ENCODE results near the gene MYBBP1A. TPM values are rescaled to one million over a fixed set of nuclear protein-coding genes. Genes with fewer than 3 reads are reported as not detected.

Gene MYBBP1A
- total RNA-seq, 1 experiment from 2014 or later = 130 TPM

GRCh38 chr17:4544135-4544950 is 10.8 kb downstream of the MYBBP1A start:
- no peak for TF ChIP-seq ZFX (IDR thresholded peaks at IDR 0.05)
- TF ChIP-seq YY1 (IDR thresholded peaks at IDR 0.05; ENCODE audit: extremely low read depth, insufficient replicate concordance, low read depth, low read length) = no peak
- TF ChIP-seq RAD21 (IDR thresholded peaks at IDR 0.05; ENCODE audit: low read depth) = no peak
- no peak for TF ChIP-seq SIN3A (IDR thresholded peaks at IDR 0.05; ENCODE audit: low read depth)
- TF ChIP-seq ELF1 (IDR thresholded peaks at IDR 0.05; ENCODE audit: borderline replicate concordance, low read depth) = no peak
- ChIA-PET POLR2A (no interaction called here), RAD21 (ENCODE audit: low non-redundant PET in 1 of 2, low total read pairs in 2 of 2, uncharacterized antibody in 2 of 2, unreplicated experiment in 2 of 2) (no interaction called here), CTCF (no interaction called here)
- no peak for DNase-seq (ENCODE audit: low read depth, low spot score)
- intact Hi-C loops (cut with micrococcal nuclease) = no loop called here
- no peak overlapping the region for H3K27ac ChIP-seq (ENCODE audit: low read depth, low read length)
- no peaks in the 10 kb centered on the region for H3K9me2 ChIP-seq (ENCODE audit: insufficient read depth)
- H3K36me3 ChIP-seq (ENCODE audit: control insufficient read depth in 1 of 2, insufficient read depth in 2 of 2, low read length in 2 of 2) = peaks cover 37 to 72% of the 10 kb centered on the region in 2 experiments; a peak in 3 of 4 replicates
- no peak overlapping the region for H3K9ac ChIP-seq (ENCODE audit: low read length)
- H3K4me3 ChIP-seq (replicated peaks in 1 of 2; ENCODE audit: low read depth in 1 of 2, low read length in 2 of 2) = no peak overlapping the region
- H3K27me3 ChIP-seq (ENCODE audit: insufficient read depth, low read length) = no peaks in the 10 kb centered on the region
- H2AFZ ChIP-seq (ENCODE audit: low read depth, low read length, poor library complexity, severe bottlenecking) = no peak overlapping the region
- H3K4me2 ChIP-seq (ENCODE audit: low read length) = no peak overlapping the region
- no peaks in the 10 kb centered on the region for H3K4me1 ChIP-seq (ENCODE audit: control insufficient read depth in 1 of 2, insufficient read depth in 2 of 2, low read length in 2 of 2)
- H4K20me1 ChIP-seq (ENCODE audit: insufficient read depth) = peaks cover 3% of the 10 kb centered on the region; the same call in 1 of the 2 replicates
- H3K79me2 ChIP-seq (ENCODE audit: insufficient read depth, low read length) = peaks cover 36% of the 10 kb centered on the region
- ATAC-seq = no peak
- no TSS peak for BruUV-seq (replicated peaks)
- no peaks in the 10 kb centered on the region for H3K9me3 ChIP-seq (ENCODE audit: control insufficient read depth in 1 of 2, insufficient read depth in 1 of 2, low read depth in 1 of 2, low read length in 2 of 2)

GRCh38 chr17:4543557-4544026 is 11.6 kb downstream of the MYBBP1A start:
- ChIA-PET CTCF (no interaction called here), RAD21 (ENCODE audit: low non-redundant PET in 1 of 2, low total read pairs in 2 of 2, uncharacterized antibody in 2 of 2, unreplicated experiment in 2 of 2) (no interaction called here), POLR2A (no interaction called here)
- Histone ChIP-seq H3K27ac (ENCODE audit: low read depth, low read length) (no peak overlapping the region), H3K27me3 (ENCODE audit: insufficient read depth, low read length) (no peaks in the 10 kb centered on the region), H3K4me1 (ENCODE audit: control insufficient read depth in 1 of 2, insufficient read depth in 2 of 2, low read length in 2 of 2) (no peaks in the 10 kb centered on the region), H3K9ac (ENCODE audit: low read length) (no peak overlapping the region), H2AFZ (ENCODE audit: low read depth, low read length, poor library complexity, severe bottlenecking) (no peak overlapping the region), H3K4me3 (replicated peaks in 1 of 2; ENCODE audit: low read depth in 1 of 2, low read length in 2 of 2) (no peak overlapping the region), H3K36me3 (ENCODE audit: control insufficient read depth in 1 of 2, insufficient read depth in 2 of 2, low read length in 2 of 2) (peaks cover 38 to 72% of the 10 kb centered on the region in 2 experiments; a peak in 3 of 4 replicates), H3K79me2 (ENCODE audit: insufficient read depth, low read length) (peaks cover 28% of the 10 kb centered on the region), H3K9me2 (ENCODE audit: insufficient read depth) (no peaks in the 10 kb centered on the region), H4K20me1 (ENCODE audit: insufficient read depth) (no peaks in the 10 kb centered on the region; the same call in 1 of the 2 replicates), H3K9me3 (ENCODE audit: control insufficient read depth in 1 of 2, insufficient read depth in 1 of 2, low read depth in 1 of 2, low read length in 2 of 2) (no peaks in the 10 kb centered on the region), H3K4me2 (ENCODE audit: low read length) (no peak overlapping the region)
- no peak for DNase-seq (ENCODE audit: low read depth, low spot score)
- no peak for ATAC-seq
- BruUV-seq (replicated peaks) = no TSS peak
- intact Hi-C loops (cut with micrococcal nuclease) = no loop called here
- TF ChIP-seq RAD21 (IDR thresholded peaks at IDR 0.05; ENCODE audit: low read depth) (no peak), MAX (IDR thresholded peaks at IDR 0.05) (no peak), CBX3 (IDR thresholded peaks at IDR 0.05; ENCODE audit: low read depth) (no peak), SRF (IDR thresholded peaks at IDR 0.05; ENCODE audit: low read depth) (no peak), ZFX (IDR thresholded peaks at IDR 0.05) (no peak), CEBPB (IDR thresholded peaks at IDR 0.05; ENCODE audit: low read depth) (no peak), JUND (IDR thresholded peaks at IDR 0.05) (no peak), SIN3A (IDR thresholded peaks at IDR 0.05; ENCODE audit: low read depth) (no peak), TCF7L2 (IDR thresholded peaks at IDR 0.05; ENCODE audit: borderline replicate concordance, extremely low read depth, insufficient read depth, insufficient read length) (no peak), EZH2 (IDR thresholded peaks at IDR 0.05) (no peak), REST (IDR thresholded peaks at IDR 0.05; ENCODE audit: low read depth) (no peak), POLR2A (IDR thresholded peaks at IDR 0.05; ENCODE audit: borderline replicate concordance, extremely low read depth, insufficient read depth, insufficient read length) (no peak)
- TF ChIP-seq, protein P1, sequence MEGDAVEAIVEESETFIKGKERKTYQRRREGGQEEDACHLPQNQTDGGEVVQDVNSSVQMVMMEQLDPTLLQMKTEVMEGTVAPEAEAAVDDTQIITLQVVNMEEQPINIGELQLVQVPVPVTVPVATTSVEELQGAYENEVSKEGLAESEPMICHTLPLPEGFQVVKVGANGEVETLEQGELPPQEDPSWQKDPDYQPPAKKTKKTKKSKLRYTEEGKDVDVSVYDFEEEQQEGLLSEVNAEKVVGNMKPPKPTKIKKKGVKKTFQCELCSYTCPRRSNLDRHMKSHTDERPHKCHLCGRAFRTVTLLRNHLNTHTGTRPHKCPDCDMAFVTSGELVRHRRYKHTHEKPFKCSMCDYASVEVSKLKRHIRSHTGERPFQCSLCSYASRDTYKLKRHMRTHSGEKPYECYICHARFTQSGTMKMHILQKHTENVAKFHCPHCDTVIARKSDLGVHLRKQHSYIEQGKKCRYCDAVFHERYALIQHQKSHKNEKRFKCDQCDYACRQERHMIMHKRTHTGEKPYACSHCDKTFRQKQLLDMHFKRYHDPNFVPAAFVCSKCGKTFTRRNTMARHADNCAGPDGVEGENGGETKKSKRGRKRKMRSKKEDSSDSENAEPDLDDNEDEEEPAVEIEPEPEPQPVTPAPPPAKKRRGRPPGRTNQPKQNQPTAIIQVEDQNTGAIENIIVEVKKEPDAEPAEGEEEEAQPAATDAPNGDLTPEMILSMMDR (IDR thresholded peaks at IDR 0.05 in 2 of 3, conservative IDR thresholded peaks at IDR 0.05 in 1 of 3; ENCODE audit: borderline replicate concordance in 1 of 3, insufficient read depth in 1 of 3, low read depth in 2 of 3, low read length in 2 of 3) = no peak
